HG02970 (cell line): ENCODE measurements around the gene CCDC73.
"Not testable (repeated sequence)": the region's sequence is repeated elsewhere in the genome, so short reads cannot be mapped to it uniquely, and the experiment has no call there.

Experiments
- ATAC-seq: cut with Tn5 transposase; IDR thresholded peaks from one replicate; pipeline ENCODE4 v1.9.1; 2021; ENCODE audit warnings: mild to moderate bottlenecking, moderate library complexity, moderate number of reproducible peaks; ENCODE audit not compliant: unreplicated experiment, low FRiP score

CCDC73 gene

DNA sequence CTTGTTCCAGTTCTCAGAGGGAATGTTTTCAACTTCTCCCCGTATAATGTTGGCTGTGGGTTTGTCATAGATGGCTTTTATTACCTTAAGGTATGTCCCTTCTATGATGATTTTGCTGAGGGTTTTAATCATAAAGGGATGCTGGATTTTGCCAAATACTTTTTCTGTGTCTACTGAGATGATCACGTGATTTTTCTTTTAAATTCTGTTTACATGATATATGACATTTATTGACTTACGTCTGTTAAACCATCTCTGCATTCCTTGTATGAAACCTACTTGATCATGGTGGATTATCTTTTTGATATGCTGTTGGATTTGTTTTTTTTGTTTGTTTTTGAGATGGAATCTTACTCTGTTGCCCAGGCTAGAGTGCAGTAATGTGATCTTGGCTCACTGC, 85.5 kb downstream of the CCDC73 start:
- ATAC-seq: not testable (repeated sequence)

DNA sequence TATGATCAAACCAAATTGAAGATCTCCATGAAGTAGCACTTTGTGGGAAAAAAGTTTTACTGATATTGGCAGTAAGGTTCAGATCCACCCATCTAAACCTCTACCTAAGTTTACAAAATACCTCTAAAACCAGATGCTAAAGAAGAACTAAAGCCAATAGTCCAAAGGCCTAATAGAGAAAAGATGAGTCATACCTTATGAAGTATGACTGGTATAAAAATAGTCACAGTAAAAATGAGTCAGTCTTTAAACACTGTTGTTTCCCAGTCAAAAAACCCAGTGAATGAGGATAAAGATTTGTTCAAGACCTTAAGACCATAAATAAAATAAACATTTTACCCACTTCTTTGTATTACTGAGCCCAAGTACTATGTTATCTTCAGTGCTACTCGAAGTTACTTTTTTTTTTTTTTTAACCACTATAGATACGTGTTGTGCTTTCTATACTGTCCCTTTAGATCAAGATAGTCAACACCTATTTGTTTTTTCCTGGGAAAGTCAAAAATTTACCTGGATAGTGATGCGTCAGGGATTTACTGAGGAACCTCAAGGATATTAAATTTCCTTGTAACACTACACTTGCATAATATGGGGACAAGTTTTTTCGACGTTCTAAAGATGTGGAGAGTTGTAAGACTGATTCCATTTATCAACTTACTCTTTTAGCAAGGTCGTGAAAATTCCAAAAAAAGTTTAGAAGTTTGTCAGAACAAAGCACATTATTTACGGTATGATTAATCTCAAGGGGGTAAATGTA, 87.3 kb downstream of the CCDC73 start:
- ATAC-seq: no peak

DNA sequence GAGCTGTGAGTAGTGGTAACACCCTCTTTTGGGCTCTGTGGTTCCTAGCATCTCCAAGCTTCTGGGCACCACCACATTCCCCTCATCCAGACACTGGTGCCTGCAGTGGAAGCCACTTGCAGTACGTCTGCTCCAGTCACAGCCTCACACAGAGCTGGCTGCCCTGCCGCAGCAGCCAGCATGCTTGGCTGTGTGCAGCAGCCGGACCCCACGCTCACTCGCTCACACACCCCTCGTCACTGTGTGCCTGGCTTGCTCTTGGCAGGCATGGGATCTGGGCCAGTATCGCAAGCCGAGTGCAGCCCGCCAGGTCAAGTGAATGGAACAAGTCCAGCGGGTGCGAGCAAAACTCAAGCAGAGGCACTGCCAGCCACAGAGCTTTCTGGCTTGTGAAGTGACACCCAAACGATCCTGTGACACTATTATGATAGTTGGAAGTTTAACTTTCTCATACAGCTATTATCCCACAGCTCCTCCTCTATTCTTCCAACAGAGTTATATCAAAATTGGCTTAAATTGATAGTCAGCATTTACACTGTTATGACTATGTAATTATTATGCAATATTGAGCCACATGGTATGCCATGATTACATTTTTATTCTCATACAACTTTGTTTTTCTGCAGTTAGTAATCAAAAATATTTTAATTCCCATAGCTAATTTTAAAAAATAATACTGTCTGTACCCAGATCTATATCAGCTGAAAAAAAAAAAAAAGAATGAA, 89.0 kb downstream of the CCDC73 start:
- ATAC-seq: no peak

DNA sequence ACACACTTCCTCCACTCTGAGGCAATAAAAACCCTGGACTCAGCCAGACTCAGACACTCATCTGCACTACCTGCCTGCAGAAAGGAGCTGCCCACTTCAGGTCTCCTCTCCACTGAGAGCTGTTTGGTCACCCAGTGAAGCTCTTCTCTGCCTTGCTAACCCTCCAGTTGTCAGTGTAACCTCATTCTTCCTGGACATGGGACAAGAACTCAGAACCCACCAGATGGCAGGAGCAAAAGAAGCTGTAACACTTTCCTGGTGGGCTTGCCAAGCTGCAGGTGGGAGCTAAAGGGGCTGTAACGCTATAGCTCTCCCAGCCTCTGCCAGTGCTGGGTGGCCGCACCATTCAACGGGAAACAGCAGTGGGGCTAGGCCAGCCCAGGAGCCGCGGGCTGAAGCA, 89.7 kb downstream of the CCDC73 start:
- no peak for ATAC-seq

DNA sequence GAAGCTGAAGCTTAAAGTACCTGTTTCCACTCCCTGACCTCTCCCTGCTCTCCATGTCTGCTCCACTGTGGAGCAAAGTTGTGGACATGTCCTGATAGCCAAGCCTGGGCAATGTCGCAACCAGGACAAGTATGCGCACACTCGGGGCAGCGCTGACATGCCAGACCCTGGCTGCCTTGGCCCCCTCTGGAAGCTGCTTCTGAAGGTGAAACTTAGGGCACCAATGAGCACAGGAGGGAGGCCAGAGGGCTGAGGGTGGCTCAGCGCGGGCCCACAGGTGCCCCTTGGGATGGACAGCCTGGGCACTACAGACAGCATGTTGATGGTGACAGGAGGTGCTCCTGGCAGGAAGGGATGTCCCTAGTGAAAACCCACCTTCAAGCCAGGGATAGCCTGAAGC, 90.2 kb downstream of the CCDC73 start:
- ATAC-seq: no peak

DNA sequence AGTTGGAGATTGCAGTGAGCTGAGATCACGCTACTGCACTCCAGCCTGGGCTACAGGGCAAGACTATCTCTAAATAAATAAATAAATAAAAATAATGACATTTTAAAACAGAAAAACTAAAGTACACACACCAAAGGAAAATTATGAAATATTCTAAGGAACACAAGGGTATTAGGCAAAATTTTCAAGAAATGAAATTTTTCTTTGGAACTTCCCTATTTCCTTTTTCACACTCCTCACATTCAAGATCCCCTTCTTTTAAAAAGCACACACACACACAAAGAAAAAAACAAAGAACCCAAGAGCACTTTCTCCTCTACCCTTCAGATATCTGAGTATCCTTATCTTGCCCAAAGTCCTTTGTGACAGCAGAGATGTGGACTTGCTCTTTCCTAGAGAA, 92.8 kb downstream of the CCDC73 start:
- no peak for ATAC-seq

DNA sequence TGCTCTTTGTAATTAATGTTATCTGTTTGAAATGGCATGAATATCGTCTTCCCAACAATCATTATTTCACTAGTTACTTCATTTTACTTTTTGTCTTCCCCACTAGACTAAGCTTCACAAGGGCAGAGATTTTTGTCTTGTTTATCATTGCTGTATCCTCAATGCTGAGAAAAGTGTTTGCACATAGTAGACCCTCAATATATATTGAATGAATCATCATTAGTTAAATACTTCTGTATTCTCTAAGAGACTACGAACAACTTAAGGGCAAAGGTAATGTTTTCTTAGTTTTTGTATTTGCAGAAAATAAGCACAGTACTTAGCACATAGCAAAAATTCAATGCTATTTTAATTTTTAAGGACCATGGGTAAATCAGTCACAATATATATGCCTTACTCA, 95.9 kb downstream of the CCDC73 start:
- no peak for ATAC-seq

DNA sequence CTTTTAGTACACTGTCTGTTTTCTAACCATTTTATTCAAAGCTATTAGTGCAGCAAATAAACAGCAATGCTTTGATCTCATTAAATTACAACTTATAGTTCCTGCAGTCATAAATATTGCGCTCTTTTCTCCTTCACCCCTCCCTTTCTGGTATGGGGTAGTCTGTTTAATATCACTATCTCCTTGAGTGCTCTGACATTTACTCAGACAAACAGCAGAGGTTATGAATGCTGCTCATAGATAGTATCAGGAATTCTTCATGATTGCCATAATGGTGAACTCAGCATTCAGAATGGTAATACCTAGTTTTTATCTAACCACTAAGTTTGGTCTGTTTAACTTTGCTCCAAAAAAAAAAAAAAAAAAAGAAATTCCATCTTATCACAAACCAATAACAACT, 123.4 kb downstream of the CCDC73 start:
- ATAC-seq: no peak

DNA sequence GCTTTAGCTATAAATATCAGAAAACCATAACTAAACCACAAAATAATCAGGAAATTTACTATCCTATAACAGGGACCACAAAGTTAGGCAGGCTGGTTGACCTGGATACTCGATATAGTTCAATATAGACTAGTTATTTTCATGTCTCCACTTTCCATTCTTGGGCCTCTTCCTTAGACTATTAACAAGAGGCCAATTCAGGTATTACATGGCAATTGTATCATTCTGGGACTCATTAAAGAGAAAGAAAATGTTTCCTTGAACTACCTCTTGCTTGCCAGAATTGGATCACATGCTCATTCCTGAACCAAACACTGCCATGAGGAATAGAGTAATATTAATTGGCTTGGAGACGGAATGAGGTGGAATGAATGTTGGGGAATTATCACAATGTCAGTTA, 134.8 kb downstream of the CCDC73 start:
- ATAC-seq: no peak

DNA sequence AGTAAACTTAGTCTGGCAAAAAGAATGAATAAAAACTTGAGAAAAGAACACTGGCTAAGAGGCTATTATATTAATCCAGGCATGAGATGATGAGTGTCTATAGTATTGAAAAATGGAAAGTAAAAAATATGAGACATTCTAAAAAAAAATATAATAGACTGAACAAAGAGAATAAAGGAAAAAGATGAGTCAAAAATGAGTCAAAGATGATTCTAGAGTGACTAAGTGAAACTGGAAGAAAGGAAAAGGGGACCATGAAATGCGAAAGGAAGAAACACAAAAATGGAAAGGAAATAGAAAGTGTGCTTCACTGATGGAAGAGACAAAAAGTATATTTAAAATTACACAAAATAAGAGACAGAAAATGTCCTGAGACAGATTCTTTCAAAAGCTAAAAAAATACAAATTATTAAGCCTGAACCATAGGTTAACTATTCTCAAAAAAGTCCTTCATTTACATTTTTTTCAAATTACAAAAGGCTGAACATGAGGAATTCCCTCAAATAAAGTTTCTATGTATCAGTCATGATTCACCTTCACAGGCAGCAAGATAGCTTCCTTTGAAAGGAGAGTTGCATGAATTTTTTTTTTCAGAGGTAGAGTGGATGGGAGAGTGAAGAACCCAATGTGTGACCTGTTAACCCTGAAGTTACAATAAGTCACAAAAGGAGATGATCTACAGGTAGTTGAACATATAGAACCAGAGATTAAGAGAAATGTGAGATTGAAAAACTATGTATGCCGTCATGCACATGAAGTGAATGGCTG, 135.6 kb downstream of the CCDC73 start:
- no peak for ATAC-seq

DNA sequence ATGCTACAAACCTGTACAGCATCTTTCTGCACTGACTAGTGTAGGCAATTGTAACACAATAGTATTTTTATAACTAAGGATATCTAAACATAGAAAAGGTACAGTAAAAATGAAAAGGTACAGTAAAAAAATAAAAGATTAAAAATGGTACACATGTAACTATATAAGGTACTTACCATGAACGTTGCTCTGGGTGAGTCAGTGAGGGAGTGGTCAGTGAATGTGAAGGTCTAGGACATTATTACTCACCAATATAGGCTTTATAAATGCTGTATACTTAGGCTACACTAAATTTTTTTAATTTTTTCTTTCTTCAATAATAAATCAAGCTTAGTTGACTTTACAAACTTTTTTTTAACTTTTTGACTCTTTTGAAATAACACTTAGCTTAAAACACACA, 150.9 kb downstream of the CCDC73 start:
- ATAC-seq: no peak

DNA sequence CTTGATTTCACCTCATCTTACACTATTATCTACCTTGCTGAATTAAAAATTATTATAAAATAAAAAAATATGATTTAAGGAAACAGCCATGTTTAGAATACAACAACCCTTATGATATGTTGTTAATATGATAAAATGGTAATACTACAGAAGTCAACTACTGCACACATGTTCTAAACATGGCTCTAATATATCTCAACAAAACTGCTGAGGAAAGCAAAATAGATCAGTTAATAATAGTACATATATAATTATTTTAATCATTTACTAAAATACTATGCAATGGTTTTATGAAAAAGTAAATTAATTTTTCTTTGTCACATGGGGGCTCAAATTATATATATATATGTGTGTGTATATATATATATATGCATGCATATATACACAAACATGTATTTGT, 153.1 kb downstream of the CCDC73 start:
- ATAC-seq: no peak

DNA sequence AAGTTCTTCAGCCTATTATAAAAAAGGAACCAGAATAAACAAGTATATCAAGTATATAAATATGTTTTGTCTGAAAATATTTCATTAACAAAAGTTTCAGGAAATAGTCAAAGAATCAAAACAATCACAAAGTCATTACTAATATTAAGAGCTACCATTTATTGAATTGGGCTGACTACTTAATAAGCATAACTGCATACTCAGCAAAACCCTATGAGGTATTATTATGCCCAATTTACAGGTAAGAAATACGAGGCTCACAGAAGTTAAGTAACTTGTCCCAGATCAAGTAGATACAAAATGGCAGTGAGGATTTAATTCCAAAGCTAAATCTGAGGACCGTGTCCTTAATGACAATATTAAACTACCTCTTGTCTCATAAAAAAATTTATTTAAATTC, 158.6 kb downstream of the CCDC73 start:
- ATAC-seq: no peak

DNA sequence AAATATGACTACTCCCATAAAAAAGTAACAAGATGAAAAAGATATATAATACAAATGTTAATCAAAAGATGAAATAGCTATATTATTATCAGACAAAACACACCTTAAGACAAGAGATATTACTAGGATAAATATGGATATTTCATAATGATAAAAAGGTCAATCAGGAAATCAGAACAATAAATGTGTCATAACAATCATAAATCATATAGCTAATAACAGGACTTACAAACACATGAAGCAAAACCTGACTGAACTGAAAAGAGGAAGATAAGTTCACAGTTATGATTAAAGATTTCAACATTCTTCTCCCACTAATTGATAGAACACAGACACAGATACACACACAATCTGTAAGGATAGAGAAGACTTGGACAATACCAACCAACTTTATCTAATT, 163.6 kb downstream of the CCDC73 start:
- no peak for ATAC-seq

DNA sequence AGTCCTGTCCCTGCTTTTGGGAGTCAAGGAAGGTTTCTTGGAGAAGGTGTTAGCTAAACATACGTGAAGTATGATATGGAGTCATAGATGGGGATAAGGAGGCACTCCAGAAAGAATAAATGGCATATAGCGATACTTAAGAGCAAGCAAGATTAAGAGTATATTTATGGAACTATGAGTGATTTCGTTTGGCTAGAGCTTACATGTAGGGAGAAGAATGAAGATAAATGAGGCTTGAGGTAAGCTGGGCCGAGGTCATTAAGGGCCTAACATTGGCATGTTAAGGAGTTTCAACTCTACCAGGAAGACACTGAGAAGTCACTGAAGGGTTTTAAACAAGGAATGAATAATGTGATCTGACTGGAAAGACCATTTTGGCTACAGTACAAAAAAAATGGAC, 177.6 kb downstream of the CCDC73 start:
- no peak for ATAC-seq

DNA sequence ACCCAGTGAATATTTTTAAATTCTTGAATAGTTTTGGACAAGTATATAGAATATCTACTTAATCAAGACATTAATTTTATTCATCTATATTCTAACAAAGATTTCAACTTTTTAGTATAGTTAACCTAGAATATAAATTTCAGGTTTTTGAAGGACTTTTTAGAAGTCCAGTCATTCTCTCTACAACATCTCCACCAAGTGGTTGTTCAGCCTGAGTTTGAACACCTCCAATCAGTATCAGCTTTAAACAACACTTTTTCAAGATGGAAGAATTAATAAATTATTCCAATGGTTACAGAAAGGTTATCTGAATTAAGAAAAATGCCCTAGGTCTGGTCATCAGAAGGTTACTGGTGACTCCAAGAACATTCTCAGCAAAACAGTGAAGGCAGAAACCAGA, 179.0 kb downstream of the CCDC73 start:
- ATAC-seq: no peak

DNA sequence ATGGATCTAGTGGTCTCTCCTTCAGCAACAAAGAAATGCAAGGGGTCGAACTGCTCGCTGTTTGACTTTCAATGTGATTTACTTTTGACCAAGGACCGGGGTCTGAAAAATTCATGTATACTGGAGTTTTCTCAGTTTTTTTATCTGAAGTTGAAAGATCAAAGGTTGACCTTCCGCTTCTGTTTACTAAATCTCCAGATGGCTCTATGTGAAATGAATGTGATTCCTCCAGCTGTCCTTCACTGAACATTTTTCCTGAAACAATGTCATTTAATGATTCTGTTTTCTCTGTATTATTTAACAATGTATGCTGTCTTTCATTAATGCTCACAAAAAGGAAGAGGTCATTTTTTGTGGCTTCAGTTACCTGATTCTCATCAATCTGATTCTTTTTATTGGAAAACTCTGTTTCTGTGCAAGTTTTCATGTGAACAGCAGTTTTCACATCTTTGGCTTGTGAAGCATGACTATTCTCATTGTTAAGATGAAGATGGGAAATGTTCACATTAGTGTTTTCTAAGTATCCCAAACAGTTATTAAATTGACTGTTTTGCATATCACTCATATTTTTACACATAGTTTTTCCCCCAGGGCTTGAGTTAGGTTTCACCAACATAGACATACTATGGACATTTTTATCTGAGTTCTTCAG, 180.8 kb downstream of the CCDC73 start:
- no peak for ATAC-seq

DNA sequence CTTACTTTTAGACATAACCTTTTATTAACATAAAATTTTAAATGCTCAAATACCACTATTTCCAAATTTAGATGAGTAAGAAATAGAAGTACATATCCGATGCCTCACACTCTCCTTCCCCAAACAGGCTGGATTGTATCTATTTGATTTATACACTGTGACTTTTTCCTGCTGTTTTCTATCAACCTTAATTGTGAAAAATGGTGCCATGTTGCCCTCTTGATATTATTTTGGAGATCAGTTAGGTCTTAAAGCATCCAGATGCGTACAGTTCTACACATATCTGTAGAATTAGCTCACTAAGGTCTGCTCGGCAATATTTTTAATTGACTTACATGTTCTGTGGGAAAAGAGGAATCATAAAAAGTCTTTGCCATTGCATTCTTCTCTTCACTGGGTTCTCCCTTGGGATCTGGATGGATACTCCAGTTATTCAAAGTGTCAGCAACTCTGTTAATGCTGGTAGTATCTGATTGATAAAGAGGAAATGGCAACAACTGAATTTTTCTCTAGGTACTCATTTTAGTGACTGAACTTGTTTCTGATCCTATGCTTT, 183.6 kb downstream of the CCDC73 start:
- no peak for ATAC-seq

DNA sequence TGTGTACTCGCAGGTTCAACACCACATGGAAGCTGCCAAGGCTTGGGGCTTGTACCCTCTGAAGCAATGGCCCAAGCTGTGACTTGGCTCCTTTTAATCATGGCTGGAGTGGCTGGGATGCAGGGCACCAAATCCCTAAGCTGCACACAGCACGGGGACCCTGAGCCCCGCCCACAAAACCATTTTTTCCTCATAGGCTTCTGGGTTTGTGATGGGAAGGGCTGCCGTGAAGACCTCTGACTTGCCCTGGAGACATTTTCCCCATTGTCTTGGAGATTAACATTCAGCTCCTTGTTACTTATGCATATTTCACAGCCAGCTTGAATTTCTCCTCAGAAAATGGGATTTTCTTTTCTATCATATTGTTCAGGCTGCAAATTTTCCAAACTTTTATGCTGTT, 185.6 kb downstream of the CCDC73 start:
- not testable (repeated sequence) for ATAC-seq

DNA sequence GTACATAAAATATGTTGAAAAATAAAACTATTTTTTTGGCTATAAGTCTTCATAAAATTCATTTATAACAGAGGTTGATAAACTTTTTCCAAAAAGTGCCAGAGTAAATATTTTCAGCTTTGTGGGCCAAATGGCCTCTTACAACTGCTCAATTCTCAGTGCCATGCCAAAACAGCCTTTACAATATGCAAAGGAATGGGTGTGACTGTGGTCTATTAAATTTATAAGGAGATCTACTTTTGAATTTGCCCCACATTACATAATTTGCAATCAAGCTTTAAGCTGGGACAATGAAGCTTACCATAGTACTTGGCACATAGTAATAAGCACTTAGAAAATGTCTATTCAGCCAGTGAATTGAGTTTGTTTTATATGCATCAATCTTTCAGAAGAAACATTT, 188.2 kb downstream of the CCDC73 start:
- no peak for ATAC-seq
